RPMI8226 (cell line): ENCODE data around the gene RAB3GAP2.
"Not testable (repeated sequence)": the region's sequence is repeated elsewhere in the genome, so short reads cannot be mapped to it uniquely, and the experiment has no call there.

Experiments used
- DNase-seq: peaks from one replicate; pipeline ENCODE4 v3.0.0-alpha.2; 2015

The RAB3GAP2 gene

DNA sequence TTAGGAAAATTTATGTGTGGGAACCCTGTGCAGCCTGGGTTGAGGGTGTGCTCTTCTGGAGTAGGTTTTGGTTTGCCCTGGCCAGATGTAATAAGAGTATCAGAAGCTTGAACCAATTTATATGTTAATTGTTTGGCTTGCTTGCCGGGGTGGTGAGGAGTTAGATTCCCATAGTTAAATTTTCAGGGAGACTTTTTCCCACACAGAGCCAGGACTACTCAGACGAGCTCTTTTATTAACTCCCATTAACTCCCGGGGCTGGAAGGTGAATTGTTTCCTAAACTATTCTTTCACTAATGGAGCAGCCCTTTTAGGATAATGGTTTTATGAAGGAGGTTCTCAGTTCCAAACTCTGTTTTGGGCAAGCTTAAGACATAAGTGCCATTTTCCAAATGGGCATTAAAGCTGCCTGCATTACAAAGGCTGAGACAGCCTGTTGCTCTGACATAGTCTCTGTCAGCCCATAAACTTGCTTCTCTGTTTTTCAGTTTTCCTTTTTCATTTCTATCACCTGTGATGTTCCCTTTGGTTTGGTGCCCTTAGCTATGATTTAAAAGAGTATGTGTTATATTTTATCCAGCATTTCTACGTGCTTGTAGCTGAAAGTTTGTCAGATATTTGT lies 18.0 kb upstream of the RAB3GAP2 start:
- DNase-seq: no peak

DNA sequence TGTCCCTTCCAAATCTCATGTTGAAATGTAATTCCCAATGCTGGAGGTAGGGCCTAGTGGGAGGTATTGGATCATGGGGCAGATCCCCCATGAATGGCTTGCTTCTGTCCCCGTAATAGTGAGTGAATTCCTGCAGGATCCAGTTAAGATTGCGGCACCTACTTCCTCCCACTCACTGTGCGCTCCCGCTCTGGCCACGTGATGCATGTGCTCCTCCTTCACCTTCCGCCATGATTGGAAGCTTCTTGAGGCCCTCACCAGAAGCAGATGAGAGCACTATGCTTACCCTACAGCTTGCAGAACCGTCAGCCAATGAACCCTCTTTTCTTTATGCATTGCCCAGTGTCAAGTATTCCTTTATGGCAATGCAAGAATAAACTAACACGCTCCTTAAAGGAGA lies 14.9 kb upstream of the RAB3GAP2 start:
- DNase-seq: no peak

DNA sequence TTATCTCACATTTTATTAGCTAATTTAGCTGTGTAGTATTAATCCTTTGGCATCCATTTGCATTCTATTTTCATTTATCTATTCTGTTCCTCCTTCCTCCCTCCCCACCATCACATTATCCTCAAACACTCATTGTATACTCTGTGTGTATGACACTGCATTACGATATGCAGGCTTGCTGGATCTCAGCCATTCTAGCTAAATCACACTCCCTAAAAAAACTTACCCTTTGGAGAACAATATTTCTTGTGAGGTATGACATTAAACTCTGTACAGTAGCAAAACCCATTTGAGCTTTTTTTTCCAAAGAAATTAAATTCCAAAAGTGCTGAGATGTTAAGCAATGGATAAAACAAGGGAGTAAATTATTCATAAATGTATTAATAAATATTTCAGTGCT lies 11.4 kb upstream of the RAB3GAP2 start:
- no peak for DNase-seq

DNA sequence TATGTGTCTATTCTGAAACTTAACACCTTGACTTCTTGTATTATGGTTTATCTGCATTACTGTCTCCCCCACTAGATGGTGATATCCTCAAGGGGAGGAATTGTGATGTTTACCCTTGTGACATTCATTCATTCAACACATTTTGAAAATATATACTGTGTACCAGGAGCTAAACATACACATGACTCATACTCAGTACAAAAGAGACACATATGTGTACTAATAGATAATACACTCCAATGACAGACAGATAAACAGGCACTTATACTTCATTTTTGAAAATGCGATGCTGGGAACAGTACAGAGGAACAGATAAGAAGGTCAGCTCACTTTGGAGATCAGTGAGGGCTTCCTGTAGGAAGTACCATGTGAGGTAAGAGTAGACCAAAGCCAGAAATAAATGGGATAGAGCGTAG lies 8.9 kb upstream of the RAB3GAP2 start:
- DNase-seq: peak; percentile 36

DNA sequence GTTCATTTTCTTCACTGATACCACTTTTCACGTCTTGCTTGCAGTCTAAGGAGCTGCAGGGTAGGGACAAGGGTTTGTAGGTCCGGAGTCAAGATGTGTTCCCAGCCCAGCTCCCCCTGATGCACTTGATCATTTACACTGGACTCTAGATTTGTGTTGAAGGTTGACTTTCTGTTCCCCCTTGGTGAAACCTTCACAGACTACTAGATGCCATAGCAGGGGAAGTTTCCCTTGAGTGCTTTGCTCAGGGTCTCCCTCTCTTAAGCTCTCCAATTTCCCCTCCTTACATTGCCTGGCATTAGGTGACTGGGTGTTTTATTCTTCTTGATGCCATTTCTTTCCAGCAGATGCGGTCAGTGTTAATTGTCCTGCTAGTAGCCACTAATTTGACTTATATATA lies 8.0 kb upstream of the RAB3GAP2 start:
- DNase-seq: no peak

DNA sequence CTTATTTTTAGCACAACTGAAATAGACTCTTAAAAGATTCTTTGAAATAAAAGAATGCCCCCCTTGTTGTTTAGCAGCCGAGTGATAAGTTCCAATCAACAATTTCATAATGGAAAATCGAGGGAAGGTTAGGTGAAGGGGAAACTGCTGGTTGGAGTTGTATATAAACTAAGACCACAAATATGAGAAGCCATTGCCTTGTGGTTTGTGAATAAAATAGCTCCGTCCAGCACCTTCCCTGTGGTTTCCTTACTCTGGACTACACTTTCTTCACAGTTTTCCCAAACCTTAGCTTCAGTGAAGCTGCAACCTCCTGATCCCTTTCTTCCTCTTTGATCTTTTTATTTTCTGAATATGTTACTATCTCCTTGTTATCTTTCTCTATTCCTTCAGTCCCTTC lies 6.7 kb upstream of the RAB3GAP2 start:
- DNase-seq: no peak

DNA sequence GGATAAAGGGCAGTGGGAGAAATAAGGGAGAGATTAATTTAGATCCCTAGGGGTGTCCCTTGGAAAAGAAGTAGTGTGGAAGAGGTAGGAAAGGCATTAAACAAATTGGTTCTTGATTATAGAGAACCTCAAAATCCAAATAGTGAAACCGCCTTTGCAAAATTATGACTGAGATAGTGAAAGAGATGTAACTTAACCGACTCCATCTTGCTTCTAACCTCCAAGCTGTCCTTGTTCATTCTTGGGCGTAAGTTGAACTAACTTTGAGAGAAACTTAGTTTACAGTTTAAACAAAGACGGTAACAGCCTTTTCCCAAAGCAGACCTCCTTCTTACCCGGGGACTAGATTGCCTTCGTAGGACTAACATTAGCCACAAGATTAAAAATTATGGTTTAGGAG lies 3.2 kb upstream of the RAB3GAP2 start:
- DNase-seq: no peak

DNA sequence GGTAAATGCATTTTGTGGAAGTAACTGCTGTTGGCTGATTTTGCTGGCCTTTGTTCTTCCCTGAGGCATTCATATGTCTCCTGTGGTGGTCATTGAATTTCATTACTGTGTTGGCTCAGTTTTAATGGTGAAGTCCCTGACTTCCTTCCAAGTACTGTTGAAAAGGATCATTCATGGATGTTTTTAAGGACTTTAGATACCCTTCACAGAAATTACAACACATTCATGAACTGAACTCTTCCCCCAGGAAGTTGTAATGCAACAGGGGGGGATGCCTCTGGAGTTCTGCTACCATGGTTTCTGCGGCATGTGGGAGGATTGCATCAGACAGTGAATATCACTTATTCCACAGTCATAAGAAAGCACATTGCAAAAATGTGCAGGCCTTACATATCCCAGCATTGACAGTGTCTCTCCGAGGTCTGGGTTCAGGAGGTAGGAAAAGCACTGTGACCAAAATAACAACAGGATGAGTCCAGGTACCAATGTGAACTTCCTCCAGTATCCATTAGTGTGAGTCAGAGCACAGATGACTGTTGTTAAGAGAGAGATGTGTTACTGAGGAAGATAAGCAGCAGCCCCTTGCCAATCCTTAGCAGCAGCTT lies 2.1 kb upstream of the RAB3GAP2 start:
- no peak for DNase-seq

DNA sequence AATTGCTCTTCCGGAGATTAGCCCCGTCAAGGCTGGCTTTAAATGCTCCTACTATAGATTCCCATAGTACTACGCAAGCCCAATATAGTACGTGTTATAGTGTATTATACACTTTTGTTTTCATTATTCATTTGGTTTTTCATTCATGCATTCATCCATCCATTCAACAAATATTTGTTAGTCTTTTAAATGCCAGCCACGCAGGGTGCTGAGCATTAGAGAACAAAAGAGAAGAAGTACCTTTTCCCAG lies 513 bp upstream of the RAB3GAP2 start:
- DNase-seq: no peak

DNA sequence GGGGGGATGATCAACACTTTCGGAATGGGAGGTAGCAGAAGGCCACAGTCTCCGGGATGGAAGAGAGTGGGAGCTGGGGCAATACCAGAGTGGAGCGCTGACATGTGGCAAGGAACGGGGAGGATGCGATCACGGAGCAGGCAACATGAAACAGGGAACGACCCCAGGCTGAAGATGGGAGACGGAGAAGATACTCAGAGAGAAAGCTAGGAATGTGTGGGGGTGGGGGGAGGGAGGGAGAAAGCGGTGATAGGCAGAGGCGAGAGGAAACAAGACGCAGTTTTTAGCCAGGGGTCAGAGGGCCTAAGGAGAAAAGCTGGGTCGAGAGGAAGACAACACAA lies 577 bp downstream of the RAB3GAP2 start:
- DNase-seq: peak; percentile 14

DNA sequence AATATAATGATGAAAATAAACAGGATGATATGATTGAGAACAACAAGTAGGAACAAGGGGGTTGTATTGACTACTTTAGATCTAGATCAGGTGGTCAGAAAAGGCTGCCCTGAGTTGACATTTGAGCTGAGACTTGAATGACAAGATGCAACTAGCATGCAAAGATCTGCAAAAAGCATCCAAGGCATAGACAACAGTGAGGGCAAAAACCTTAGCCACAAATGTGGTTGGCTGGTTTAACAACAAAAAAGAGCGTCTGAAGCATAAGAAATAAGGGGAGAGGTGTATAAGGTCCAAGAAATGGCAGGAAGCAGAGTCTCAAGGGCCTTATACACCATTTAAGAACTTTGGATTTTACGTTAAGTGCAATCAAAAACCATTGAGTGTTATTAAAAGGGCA lies 3.2 kb downstream of the RAB3GAP2 start:
- no peak for DNase-seq

DNA sequence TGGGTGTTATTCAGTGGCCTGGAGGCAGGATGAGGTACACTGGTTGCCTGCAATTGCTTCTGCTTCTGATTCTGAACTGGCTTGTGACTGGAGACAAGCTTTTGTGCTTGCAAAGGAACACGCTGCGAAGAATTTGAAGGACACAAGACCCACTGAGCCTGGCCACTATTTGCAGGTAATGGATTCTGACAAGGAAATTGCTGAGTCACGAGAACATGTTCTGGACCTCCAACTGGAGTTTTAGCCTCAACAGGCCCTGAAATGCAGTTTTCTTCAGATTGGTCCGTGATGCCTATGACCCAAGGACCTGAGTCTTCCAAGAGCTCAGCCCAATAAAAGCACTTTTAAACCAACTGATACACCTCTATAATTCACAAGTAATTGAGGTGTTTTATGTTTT lies 4.6 kb downstream of the RAB3GAP2 start:
- no peak for DNase-seq

DNA sequence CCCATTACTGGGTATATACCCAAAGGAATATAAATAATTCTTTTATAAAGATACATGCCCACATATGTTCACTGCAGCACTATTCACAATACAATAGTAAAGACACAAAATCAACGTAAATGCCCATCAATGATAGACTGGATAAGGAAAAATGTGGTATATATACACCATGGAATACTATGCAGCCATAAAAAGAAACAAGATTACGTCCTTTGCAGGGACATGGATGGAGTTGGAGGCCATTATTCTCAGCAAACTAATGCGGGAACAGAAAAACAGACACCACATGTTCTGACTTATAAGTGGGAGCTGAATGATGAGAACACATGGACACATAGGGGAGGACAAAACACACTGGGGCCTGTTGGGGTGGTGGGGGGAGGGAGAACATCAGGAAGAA lies 12.0 kb downstream of the RAB3GAP2 start:
- not testable (repeated sequence) for DNase-seq

DNA sequence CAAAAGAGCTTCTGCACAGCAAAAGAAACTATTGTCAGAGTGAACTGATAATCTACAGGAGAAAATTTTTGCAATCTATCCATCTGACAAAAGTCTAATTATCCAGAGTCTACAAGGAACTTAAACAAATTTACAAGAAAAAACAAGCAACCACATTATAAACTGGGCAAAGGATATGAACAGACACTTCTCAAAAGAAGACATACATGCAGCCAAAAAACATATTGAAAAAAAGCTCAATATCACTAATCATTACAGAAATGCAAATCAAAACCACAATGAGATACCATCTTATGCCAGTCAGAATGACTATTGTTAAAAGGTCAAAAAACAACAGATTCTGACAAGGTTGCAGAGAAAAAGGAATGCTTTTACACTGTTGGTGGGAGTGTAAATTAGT lies 12.5 kb downstream of the RAB3GAP2 start:
- not testable (repeated sequence) for DNase-seq

DNA sequence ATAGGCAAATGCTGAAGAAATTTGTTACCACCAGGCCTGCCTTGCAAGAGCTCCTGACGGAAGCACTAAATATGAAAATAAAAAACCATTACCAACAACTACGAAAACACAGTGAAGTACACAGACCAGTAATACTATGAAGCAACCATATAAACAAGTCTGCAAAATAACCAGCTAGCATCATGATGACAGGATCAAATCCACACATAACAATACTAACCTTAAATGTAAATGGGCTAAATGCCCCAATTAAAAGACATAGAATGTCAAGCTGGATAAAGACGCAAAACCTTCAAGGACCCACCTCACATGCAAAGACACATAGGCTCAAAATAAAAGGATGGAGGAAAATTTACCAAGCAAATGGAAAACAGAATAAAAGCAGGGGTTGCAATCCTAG lies 16.1 kb downstream of the RAB3GAP2 start:
- not testable (repeated sequence) for DNase-seq

DNA sequence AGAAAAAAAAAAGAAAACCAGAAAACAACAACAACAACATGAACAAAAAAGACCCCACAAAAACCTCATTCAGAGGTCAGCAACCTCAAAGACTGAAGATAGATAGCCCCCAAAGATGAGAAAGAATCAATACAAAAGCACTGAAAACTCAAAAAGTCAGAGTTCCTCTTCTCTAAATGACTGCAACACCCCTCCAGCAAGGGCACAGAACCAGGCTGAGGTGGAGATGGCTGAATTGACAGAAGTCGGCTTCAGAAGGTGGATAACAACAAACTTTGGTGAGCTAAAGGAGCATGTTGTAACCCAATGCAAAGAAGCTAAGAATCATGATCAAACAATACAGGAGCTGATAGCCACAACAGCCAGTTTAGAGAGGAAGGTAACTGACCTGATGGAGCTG lies 17.0 kb downstream of the RAB3GAP2 start:
- DNase-seq: no peak

DNA sequence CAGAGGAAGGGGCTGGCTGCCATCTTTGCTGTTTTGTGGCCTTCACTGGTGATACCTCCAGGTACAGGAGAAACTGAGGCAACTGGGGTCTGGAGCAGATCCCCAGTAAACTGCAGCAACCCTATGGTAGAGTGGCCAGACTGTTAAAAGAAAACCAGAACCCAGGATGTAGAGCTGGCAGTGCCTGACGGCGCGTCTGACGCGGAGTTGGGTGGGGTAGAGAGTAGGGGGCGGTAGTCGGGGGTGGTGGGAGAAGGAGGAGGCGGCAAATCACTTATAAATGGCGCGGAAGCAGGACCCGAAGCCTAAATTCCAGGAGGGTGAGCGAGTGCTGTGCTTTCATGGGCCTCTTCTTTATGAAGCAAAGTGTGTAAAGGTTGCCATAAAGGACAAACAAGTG lies 19.0 kb downstream of the RAB3GAP2 start:
- DNase-seq: not testable (repeated sequence)

DNA sequence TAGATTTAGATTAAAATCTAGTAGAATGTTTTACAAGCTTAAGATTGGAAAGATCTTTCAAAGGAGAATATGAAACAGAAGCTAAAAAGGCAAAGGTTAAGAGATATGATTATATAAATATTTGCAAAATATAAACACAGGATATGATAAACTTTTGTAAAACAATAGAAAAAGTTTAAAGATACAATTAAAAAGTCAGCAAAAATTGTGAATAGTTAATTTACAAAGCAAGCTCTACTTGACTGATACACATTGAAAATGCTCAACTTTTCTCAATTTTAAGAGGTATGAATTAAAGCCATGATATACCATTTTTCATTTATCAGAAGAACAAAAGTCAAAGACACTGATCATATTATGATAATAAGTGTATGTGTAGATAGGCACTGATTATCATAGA lies 21.0 kb downstream of the RAB3GAP2 start:
- DNase-seq: no peak

DNA sequence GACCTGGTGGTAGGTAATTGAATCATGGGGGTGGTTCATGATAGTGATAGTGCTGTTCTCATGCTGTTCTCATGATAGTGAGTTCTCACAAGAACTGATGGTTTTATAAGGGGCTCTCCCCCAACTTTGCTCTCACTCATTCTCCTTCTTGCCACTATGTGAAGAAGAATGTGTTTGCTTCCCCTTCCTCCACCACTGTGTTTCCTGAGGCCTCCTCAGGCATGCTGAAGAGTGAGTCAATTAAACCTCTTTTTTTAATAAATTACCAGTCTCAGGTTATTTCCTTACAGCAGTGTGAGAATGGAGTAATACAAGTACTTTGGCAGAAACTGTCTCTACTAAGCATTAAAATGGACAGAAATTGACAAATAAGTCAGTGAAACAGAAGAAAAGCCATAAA lies 21.6 kb downstream of the RAB3GAP2 start:
- no peak for DNase-seq

DNA sequence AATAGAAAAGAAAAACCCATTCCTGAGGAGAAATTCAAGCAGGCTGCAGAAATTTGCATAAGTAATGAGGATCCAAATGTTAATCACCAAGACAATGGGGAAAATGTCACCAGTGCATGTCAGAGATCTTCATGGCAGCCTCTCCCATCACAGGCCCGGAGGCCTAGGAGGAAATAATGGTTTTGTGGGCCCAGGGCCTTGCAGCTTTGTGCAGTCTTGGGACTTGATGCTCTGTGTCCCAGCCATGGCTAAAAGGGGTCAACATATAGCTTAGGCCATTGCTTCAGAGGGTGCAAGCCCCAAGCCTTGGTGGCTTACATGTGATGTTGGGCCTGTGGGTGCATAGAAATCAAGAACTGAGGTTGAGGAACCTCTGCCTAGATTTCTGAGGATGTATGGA lies 22.7 kb downstream of the RAB3GAP2 start:
- DNase-seq: no peak

DNA sequence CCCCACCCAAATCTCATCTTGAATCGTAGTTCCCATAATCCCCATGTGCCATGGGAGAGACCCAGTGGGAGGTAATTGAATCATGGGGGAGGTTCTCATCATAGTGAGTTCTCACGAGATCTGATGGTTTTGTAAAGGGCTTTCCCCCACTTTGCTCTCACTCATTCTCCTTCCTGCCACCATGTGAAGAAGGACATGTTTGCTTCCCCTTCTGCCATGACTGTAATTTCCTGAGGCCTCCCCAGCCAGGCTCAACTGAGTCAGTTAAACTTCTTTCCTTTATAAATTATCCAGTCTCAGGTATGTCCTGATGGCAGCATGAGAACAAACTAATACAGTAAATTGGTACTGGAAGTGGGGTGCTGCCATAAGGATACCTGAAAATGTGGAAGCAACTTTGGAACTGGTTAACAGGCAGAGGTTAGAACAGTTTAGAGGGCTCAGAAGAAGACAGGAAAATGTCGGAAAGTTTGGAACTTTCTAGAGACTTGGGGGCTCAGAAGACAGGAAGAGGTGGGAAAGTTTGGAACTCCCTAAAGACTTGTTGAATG lies 23.5 kb downstream of the RAB3GAP2 start:
- not testable (repeated sequence) for DNase-seq

DNA sequence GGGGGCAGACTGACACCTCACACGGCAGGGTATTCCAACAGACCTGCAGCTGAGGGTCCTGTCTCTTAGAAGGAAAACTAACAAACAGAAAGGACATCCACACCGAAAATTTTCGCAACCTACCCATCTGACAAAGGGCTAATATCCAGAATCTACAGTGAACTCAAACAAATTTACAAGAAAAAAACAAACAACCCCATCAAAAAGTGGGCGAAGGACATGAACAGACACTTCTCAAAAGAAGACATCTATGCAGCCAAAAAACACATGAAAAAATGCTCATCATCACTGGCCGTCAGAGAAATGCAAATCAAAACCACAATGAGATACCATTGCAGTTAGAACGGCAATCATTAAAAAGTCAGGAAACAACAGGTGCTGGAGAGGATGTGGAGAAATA lies 26.4 kb downstream of the RAB3GAP2 start:
- DNase-seq: not testable (repeated sequence)

DNA sequence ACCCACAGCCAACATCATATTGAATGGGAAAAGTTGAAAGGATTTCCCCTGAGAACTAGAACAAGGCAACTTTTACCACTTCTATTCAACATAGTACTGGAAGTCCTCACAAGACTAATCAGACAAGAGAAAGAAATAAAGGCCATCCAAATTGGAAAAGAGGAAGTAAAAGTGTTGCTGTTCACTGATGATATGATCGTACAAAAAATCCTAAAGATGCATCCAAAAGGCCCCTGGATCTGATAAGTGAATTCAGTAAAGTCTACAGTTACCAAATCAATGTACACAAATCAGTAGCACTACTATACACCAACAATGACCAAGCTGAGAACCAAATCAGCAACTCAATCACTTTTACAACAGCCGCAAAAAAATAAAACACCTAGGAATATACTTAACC lies 28.3 kb downstream of the RAB3GAP2 start:
- no peak for DNase-seq

DNA sequence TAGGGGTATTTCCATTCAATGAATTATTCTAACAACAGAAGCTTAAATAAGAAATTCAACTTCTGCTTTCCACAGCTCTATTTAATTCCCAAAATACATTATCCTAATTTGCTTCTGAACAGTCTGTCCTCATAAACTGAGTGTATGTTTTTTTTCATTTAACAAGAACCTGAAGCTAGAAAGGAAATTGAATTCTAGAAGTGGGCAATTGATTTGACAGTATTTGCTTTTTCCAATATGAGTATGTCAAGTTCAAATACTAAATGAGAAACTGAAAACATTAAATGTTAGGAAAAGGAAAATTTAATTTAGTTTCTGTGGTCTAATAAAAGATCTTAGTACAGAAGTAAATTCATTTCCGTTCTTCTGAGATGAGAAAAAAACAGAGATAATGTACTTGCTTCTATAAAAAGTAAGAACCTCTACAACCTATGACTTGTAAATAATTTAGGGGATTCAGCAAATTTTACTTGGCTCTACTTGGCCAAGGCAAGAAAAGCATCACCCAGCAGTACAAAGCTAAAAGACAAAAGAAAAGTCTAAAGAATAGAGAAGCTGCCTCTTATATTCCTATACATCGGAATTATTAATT lies 31.1 kb downstream of the RAB3GAP2 start:
- no peak for DNase-seq

DNA sequence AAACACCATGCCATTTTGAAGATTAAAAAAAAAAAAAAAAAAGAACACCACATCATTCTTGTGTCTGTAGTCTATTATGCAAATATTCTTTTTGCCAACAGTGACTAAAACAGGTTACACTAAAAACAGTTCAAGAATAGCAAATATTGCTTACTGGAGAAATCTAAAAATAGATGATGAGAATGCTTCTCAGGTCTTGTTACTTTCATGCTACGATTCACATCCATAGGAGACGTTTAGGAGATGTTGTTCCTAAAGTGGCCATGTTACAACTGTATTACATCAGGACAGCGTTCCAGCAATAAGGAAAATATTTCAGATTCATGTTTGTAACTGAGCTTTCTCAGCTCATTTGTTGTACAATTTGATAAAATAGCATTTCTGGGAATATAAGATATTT lies 32.3 kb downstream of the RAB3GAP2 start:
- no peak for DNase-seq
